GM20000 (cell line): Measurements from ENCODE around the gene SYCP2L.
A peak's percentile ranks its signal among the peaks of the same experiment; 100 is the strongest.
"Not testable (repeated sequence)": the region's sequence is repeated elsewhere in the genome, so short reads cannot be mapped to it uniquely, and the experiment has no call there.

ENCODE experiments used
- DNase-seq: peaks from one replicate; pipeline ENCODE4 v3.0.0; 2012; ENCODE audit warnings: low spot score
- TF ChIP-seq, protein P1 (sequence below): IDR thresholded peaks from 2 replicates; pipeline ENCODE4 v1.5.1; 2012; ENCODE audit warnings: mild to moderate bottlenecking, control low read depth; ENCODE audit errors: extremely low read depth, missing control alignments

Gene SYCP2L

DNA sequence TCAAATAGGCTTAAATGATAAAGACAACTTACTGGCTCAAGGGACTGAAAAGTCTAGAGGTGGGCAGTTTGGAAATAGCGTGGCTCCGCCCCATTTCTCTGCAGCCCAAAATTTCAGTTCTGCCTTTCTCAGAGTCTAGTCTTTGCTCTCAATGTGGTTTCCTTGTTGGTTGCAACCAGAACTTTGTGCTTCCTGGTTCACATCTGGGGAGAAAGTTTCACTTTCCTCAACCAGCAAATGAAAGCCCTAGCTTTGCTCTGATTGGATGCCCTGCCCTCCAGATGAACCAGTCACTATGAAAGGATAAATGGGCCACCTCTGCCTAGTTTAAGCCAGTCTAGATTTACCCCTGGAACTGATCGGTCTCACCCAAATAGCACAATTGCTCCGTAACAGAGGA lies 14.9 kb downstream of the SYCP2L start:
- peak; percentile 58 for DNase-seq
- TF ChIP-seq, protein P1, sequence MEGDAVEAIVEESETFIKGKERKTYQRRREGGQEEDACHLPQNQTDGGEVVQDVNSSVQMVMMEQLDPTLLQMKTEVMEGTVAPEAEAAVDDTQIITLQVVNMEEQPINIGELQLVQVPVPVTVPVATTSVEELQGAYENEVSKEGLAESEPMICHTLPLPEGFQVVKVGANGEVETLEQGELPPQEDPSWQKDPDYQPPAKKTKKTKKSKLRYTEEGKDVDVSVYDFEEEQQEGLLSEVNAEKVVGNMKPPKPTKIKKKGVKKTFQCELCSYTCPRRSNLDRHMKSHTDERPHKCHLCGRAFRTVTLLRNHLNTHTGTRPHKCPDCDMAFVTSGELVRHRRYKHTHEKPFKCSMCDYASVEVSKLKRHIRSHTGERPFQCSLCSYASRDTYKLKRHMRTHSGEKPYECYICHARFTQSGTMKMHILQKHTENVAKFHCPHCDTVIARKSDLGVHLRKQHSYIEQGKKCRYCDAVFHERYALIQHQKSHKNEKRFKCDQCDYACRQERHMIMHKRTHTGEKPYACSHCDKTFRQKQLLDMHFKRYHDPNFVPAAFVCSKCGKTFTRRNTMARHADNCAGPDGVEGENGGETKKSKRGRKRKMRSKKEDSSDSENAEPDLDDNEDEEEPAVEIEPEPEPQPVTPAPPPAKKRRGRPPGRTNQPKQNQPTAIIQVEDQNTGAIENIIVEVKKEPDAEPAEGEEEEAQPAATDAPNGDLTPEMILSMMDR: no peak

DNA sequence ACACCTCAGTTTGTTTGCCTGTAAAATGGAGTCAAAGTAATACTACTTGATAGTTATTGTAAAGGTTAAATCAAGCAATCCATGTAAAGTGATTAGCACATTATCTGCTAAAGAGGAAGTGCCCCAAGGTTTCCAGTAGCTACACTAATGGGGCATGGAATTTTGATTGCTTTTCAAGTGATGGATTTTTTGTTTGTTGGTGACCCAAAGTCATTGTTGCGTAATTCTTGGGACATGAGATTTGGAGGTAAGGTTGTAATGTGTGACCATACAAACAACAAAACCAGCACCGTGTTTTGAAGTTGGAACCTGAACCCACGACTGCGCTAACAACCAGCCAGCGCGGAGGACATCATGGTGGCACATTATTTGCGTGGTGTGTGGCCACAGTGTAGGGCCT lies 17.2 kb downstream of the SYCP2L start:
- TF ChIP-seq, protein P1: no peak
- DNase-seq: no peak

DNA sequence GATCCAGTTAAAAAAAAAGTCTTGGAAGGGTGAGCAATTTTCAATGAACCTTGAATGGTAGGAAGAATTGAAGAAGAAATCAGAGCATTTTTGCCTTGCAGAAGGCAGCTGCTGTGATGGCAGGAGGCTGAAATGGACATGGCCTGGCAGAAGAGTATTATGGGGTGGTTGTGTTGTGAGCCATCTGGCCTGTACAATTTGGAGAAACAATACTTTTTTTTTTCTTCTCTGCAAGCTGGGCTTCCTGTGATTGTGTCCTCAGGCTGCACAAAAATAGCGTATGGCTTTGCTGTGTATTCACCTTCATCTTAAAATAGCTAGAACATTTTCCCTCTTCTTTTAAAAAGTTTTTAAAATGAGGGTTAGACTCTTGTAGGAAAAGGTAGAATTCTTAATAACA lies 21.4 kb downstream of the SYCP2L start:
- no peak for DNase-seq
- TF ChIP-seq, protein P1: no peak

DNA sequence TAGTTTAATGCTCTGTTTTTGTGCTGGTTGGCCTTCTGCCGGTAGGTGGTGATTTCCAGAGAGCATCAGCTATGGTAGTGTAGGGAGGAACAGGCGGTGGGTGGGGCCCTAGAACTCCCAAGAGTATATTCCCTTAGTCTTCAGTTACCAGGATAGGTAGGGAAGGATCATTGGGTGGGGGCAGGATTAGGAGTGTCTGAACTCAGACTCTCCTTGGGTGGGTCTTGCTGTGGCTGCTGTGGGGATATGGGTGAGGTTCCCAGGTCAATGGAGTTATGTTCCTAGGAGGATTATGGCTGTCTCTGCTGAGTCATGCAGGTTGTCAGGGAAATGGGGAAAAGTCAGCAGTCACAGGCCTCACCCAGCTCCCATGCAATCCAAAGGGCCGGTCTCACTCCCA lies 32.7 kb downstream of the SYCP2L start:
- DNase-seq: not testable (repeated sequence)

DNA sequence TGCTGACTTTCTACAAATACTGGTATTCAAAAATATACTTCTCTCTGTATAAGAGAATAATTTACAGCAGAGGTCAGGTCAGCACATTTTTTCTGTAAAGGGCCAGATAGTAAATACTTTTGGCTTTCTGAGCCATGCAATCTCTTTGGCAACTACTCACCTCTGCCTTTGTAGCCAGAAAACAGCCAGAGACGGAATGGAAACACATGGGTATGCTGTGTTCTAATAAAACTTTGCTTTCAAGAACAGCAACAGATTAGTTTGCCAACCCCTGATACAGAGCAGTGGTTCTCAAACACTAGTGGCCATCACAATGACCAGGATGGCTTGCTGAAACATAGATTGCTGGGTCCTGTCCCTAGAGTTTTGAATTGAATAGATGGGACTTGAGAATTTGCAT lies 46.3 kb downstream of the SYCP2L start:
- DNase-seq: no peak
- TF ChIP-seq, protein P1: no peak

DNA sequence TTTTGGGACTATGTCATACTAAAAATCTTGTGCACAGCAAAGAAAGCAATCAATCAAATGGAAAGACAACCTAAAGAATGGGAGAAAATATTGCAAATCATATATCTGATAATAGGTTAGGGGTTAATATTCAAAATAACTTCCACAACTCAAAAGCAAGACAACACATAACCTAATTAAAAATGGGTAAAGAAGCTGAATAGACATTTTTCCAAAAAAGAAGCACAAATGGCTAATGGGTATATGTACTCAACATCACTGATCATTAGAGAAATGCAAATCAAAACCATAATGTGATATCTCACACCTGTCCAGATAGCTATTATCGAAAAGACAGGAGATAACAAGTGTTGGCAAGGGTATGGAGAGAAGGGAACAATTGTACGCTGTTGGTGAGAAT lies 53.0 kb downstream of the SYCP2L start:
- no peak for DNase-seq
- TF ChIP-seq, protein P1: no peak

DNA sequence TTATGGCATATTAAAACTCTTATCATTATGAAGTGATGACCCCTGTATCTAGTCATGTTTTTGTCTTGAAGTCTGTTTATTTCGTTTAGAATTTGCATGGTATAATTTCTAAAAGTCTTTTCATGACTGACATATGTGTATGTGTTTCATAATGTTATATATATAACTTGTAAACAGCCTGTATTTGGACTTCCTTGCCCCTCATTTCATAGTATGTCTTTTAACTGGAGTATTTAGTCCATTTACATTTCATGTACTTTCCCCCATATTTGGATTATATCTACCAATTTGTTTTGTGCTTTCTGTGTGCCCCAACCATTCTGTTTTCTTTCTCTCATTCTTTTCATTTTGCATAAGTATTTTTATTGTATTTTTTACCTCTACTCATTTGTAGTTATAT lies 59.0 kb downstream of the SYCP2L start:
- no peak for DNase-seq
- TF ChIP-seq, protein P1: no peak

DNA sequence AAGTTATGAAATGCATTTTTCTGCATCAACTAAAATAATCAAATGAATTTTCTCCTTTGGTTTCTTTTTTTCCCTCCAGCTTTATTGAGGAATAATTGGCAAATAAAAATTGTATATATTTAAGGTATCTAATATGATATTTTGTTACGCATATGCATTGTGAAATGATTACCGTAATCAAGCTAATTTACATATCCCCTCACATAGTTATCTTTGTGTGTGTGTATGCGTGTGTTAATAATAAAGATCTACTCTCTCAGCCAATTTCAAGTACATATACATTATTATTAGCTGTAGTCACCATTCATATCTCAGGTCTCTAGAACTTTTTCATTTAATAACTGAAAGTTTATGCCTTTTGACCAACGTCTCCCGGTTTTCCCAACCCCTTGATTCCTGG lies 61.1 kb downstream of the SYCP2L start:
- DNase-seq: no peak
- TF ChIP-seq, protein P1: no peak
